ENCODE data around the gene LHPP. TPM values are rescaled to one million over a fixed set of nuclear protein-coding genes. Genes with fewer than 3 reads are reported as not detected.

Gene LHPP
- total RNA-seq, 2 experiments from 2014 or later = 11.1 to 15.1 TPM

DNA sequence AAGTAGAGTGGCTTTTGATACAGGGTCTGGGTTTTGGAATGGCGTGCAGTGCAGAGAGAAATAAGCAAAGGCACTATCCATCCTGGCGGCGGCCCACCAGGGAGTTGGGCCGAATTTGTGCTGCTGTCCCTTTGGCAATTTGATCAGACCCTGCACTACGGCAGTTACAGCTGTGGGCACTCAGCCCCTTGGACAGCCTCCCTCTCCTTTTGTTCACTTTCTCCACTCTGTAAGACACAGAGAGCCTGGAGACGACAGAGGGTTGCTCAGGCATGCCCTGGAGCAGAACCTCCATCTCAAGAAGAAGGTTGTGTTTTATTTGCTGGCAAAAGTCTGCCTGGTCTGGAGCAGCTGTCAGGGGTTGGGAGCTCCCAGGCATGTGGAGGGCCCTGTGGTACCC, 55.8 kb downstream of the LHPP start:
- TF ChIP-seq, protein P1, sequence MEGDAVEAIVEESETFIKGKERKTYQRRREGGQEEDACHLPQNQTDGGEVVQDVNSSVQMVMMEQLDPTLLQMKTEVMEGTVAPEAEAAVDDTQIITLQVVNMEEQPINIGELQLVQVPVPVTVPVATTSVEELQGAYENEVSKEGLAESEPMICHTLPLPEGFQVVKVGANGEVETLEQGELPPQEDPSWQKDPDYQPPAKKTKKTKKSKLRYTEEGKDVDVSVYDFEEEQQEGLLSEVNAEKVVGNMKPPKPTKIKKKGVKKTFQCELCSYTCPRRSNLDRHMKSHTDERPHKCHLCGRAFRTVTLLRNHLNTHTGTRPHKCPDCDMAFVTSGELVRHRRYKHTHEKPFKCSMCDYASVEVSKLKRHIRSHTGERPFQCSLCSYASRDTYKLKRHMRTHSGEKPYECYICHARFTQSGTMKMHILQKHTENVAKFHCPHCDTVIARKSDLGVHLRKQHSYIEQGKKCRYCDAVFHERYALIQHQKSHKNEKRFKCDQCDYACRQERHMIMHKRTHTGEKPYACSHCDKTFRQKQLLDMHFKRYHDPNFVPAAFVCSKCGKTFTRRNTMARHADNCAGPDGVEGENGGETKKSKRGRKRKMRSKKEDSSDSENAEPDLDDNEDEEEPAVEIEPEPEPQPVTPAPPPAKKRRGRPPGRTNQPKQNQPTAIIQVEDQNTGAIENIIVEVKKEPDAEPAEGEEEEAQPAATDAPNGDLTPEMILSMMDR (IDR thresholded peaks at IDR 0.05) = no peak
- POLR2A ChIA-PET = no interaction called here
- ATAC-seq = no peak
- H3K4me1 Mint-ChIP-seq (ENCODE audit: low read depth) = no peaks in the 10 kb centered on the region
- peaks cover 1% of the 10 kb centered on the region for H3K36me3 Mint-ChIP-seq (ENCODE audit: low read depth)
- intact Hi-C loops (cut with micrococcal nuclease) = no loop called here
- H3K27ac Mint-ChIP-seq = no peak overlapping the region
- H3K9me3 Mint-ChIP-seq = no peaks in the 10 kb centered on the region
- DNase-seq = no peak
- H3K27me3 Mint-ChIP-seq = no peaks in the 10 kb centered on the region
- no peak overlapping the region for H3K4me3 Mint-ChIP-seq
- CTCF ChIA-PET = no interaction called here

DNA sequence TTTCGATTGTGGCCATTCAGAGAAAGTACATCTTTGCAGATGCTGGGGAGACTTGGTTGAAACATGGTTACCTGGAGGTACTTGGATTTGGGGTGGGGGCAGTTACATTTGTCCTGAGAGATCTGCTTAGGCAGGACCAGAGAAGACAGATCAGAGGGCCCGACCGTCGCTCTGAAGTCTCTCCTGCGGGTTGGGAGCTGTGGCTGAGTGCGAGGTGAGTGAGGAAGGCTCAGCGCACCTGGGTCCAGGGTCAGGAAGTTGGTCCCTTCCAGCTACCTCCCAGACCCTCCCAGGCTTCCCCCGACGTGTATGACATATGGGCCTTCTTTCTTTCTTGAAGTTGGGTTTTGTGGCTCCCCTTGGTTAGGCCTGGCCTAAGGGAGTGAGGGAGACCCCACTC, 56.3 kb downstream of the LHPP start:
- Mint-ChIP-seq H3K27me3 (no peaks in the 10 kb centered on the region), H3K36me3 (ENCODE audit: low read depth) (peaks cover 1% of the 10 kb centered on the region), H3K9me3 (no peaks in the 10 kb centered on the region), H3K27ac (no peak overlapping the region), H3K4me3 (no peak overlapping the region), H3K4me1 (ENCODE audit: low read depth) (no peaks in the 10 kb centered on the region)
- POLR2A ChIA-PET = no interaction called here
- TF ChIP-seq, protein P1 (IDR thresholded peaks at IDR 0.05) = no peak
- CTCF ChIA-PET = no interaction called here
- ATAC-seq (no peak), DNase-seq (no peak)
- intact Hi-C loops (cut with micrococcal nuclease) = no loop called here

- CTCF ChIA-PET = no interaction called here
- intact Hi-C loops (cut with micrococcal nuclease) = no loop called here
- POLR2A ChIA-PET = no interaction called here
- H3K4me1 Mint-ChIP-seq (ENCODE audit: low read depth) = no peaks in the 10 kb centered on the region
- TF ChIP-seq, protein P1 (IDR thresholded peaks at IDR 0.05) = no peak
- no peaks in the 10 kb centered on the region for H3K9me3 Mint-ChIP-seq
- no peak for DNase-seq
- ATAC-seq = no peak
- peaks cover 1% of the 10 kb centered on the region for H3K36me3 Mint-ChIP-seq (ENCODE audit: low read depth)
- H3K27ac Mint-ChIP-seq = no peak overlapping the region
- H3K4me3 Mint-ChIP-seq = no peak overlapping the region
- H3K27me3 Mint-ChIP-seq = no peaks in the 10 kb centered on the region
Measured at GRCh38 chr10:124518366-124518765, 56.7 kb downstream of the LHPP start.

DNA sequence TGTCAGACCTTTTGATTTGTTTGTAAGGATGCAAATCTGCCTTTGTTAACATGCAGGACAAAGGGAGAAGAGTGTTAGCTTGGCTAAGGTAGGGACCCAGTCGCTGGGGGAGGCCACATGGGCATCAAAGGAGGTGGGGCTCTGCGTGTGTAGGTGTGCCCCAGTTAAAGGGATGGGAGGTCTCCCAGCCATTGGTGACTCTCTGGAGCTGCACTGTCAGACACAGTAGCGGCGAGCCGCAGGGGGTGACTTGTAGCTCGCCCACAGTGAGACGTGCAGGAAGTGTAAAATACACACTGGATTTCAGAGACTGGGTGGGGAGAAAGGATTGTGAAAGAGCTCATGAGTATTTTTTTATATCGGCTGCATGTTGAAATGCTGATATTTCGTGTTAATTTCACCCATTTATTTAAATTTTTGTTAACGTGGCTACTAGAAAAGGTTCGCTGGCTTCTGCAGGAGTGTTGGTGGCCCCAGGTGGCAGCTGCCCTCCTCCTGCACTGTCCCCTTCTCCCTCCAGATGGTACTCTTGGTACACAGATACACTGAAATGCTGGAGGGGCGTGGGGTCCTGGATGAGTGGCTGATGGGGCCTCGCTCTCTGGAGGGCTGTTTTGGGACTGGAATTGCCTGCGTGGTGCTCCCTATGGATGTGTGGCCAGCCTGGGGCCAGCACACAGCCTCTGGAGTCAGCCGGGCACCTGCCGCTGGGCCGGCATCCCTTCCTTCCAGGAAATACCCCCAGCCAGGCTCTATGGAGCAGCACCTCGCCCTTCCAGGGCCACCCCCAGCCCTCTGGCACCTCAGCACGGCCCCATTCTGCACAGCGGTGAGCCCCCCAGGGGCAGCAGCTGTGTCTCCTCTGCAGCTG, 59.2 kb downstream of the LHPP start:
- no peak overlapping the region for H3K4me3 Mint-ChIP-seq
- ATAC-seq (no peak), DNase-seq (no peak)
- intact Hi-C loops (cut with micrococcal nuclease) = no loop called here
- ChIA-PET POLR2A (no interaction called here), CTCF (no interaction called here)
- no peak overlapping the region for H3K27ac Mint-ChIP-seq
- no peaks in the 10 kb centered on the region for H3K4me1 Mint-ChIP-seq (ENCODE audit: low read depth)
- H3K9me3 Mint-ChIP-seq = no peaks in the 10 kb centered on the region
- peaks cover 1% of the 10 kb centered on the region for H3K36me3 Mint-ChIP-seq (ENCODE audit: low read depth)
- TF ChIP-seq, protein P1 (IDR thresholded peaks at IDR 0.05) = no peak
- H3K27me3 Mint-ChIP-seq = no peaks in the 10 kb centered on the region

DNA sequence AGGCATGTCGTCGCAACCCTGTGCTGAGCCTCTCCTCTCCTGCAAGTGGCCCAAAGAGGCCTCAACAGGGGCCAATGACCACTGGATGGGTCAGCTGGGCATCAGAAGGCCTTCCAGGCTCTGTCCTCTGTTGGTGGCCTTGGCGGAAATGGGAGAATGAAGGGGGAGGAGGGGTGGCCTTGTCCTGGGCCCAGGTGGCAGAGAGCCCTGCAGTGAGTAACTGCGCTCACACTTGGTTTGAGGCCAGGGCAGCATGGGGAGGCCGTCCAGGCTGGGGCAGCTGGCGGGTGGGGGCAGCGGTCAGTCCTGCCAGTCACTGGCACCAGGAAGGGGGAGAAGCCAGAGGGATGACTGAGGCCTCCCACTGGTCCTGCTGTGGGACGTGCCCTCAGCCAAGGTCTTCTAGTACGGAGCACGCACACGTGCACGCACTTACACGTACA, 59.8 kb downstream of the LHPP start:
- no peaks in the 10 kb centered on the region for H3K9me3 Mint-ChIP-seq

More for the DNA sequence above, 59.8 kb downstream of the LHPP start:
- intact Hi-C loops (cut with micrococcal nuclease) = no loop called here
- TF ChIP-seq, protein P1 (IDR thresholded peaks at IDR 0.05) = no peak
- ATAC-seq (no peak), DNase-seq (no peak)
- Mint-ChIP-seq H3K4me3 (no peak overlapping the region), H3K27me3 (no peaks in the 10 kb centered on the region), H3K4me1 (ENCODE audit: low read depth) (no peaks in the 10 kb centered on the region), H3K36me3 (ENCODE audit: low read depth) (peaks cover 1% of the 10 kb centered on the region), H3K27ac (no peak overlapping the region)
- CTCF ChIA-PET = no interaction called here
- POLR2A ChIA-PET = no interaction called here

Data from activated CD8-positive, alpha-beta T cell treated with anti-CD3 and anti-CD28 coated beads for 36 hours (primary cell).